Esophagus muscularis mucosa (tissue), 4 donors: ENCODE measurements around the gene PTPRK. TPM values are rescaled to one million over a fixed set of nuclear protein-coding genes. Genes with fewer than 3 reads are reported as not detected.

ENCODE experiments used
- DNase-seq: peaks from one replicate; pipeline ENCODE4 v3.0.0-alpha.2; 2017; ENCODE audit errors: extremely low spot score
- H3K27ac ChIP-seq, 4 donors: fragments of 200-600 bp; sonication (generic); replicated peaks in 1 of 4; 1 replicate in 3 of 4; 2 replicates in 1 of 4; pipeline ENCODE4 v1.5.1; 2016 to 2019; ENCODE audit warnings: mild to moderate bottlenecking in 1 of 4
- H3K27me3 ChIP-seq, 4 donors: fragments of 200-600 bp; sonication (generic); one replicate each; pipeline versions ENCODE4 v1.5.1 to v1.6.0; 2016 to 2019
- H3K36me3 ChIP-seq, 4 donors: fragments of 200-600 bp; sonication (generic); one replicate each; pipeline ENCODE4 v1.5.1; 2016 to 2019
- H3K4me1 ChIP-seq, 4 donors: fragments of 200-600 bp; sonication (generic); one replicate each; pipeline ENCODE4 v1.5.1; 2016 to 2019
- H3K4me3 ChIP-seq, 4 donors: fragments of 200-600 bp; sonication (generic); 1 replicate in 2 of 4; 2 replicates in 2 of 4; pipeline ENCODE4 v1.5.1; 2016 to 2019; ENCODE audit warnings: mild to moderate bottlenecking in 4 of 4, moderate library complexity in 1 of 4
- H3K9me3 ChIP-seq, 4 donors: fragments of 200-600 bp; sonication (generic); 1 replicate in 3 of 4; 2 replicates in 1 of 4; pipeline ENCODE4 v1.5.1; 2016 to 2019
- CTCF ChIP-seq, 3 experiments: fragments of 200-600 bp in 2 of 3; fragments of 450-650 bp in 1 of 3; sonication (generic) in 2 of 3; IDR thresholded peaks; one replicate each; pipeline ENCODE4 v1.5.1; 2017 to 2019; ENCODE audit warnings: antibody characterized with exemption in 3 of 3, mild to moderate bottlenecking in 2 of 3, moderate library complexity in 1 of 3
- EP300 ChIP-seq: sonication (generic); formaldehyde crosslinking; IDR thresholded peaks from one replicate; pipeline ENCODE4 v1.6.1; 2017; ENCODE audit warnings: antibody characterized with exemption
- POLR2A ChIP-seq: fragments of 450-650 bp; IDR thresholded peaks from one replicate; pipeline ENCODE4 v1.6.1; 2017; ENCODE audit warnings: antibody characterized with exemption, moderate library complexity, mild to moderate bottlenecking, low read depth
- POLR2AphosphoS5 ChIP-seq, 2 donors: sonication (generic); formaldehyde crosslinking; IDR thresholded peaks; one replicate each; pipeline ENCODE4 v1.6.1; 2017; ENCODE audit warnings: antibody characterized with exemption in 2 of 2
- WGBS: methylation state at CpG from one replicate; pipeline ENCODE4 v1.1.5; 2018; 5-methylcytosine and 5-hydroxymethylcytosine counted together
- intact Hi-C: fragments of 100-400 bp; cut with DNase I; formaldehyde crosslinking; loops from one replicate; pipeline ENCODE4 v1.15.1; 2023
- total RNA-seq, 4 donors: library from RNA; depleted of rRNA; stranded (reverse); fragments of >200 nt; gene quantifications; one replicate each; pipeline versions ENCODE4 v1.1.0 to v1.2.1, GENCODE V29; 2016

Gene PTPRK
- total RNA-seq, 4 donors from 2014 or later = 36.8 to 53.1 (median 43.8) TPM

GRCh38 chr6:128121190-128121589 is 399.2 kb downstream of the PTPRK start:
- H3K27me3 ChIP-seq = no peaks in the 10 kb centered on the region
- intact Hi-C loops = no loop called here
- H3K9me3 ChIP-seq = no peaks in the 10 kb centered on the region
- H3K4me1 ChIP-seq = no peaks in the 10 kb centered on the region
- H3K27ac ChIP-seq = no peak overlapping the region
- H3K36me3 ChIP-seq = no peaks in the 10 kb centered on the region
- TF ChIP-seq EP300 = no peak
- no peak for TF ChIP-seq POLR2AphosphoS5 (IDR thresholded peaks at IDR 0.05)
- TF ChIP-seq CTCF (IDR thresholded peaks at IDR 0.05) = no peak
- TF ChIP-seq POLR2A = no peak
- no peak for DNase-seq
- H3K4me3 ChIP-seq = no peak overlapping the region

- H3K9me3 ChIP-seq = no peaks in the 10 kb centered on the region
- no peaks in the 10 kb centered on the region for H3K4me1 ChIP-seq
- no peak overlapping the region for H3K27ac ChIP-seq
- intact Hi-C loops = no loop called here
- no peaks in the 10 kb centered on the region for H3K36me3 ChIP-seq
- no peak for DNase-seq
- H3K4me3 ChIP-seq = no peak overlapping the region
- no peak for TF ChIP-seq POLR2AphosphoS5 (IDR thresholded peaks at IDR 0.05)
- TF ChIP-seq EP300 = no peak
- TF ChIP-seq POLR2A = no peak
- no peaks in the 10 kb centered on the region for H3K27me3 ChIP-seq
Measured at GRCh38 chr6:128118401-128118800, 402.0 kb downstream of the PTPRK start.

- intact Hi-C loops = no loop called here
- Histone ChIP-seq H3K27ac (no peak overlapping the region), H3K36me3 (no peaks in the 10 kb centered on the region), H3K4me1 (peaks cover 0 to 4% (median under 1%) of the 10 kb centered on the region in 4 donors), H3K4me3 (no peak overlapping the region), H3K27me3 (no peaks in the 10 kb centered on the region), H3K9me3 (no peaks in the 10 kb centered on the region)
- 97% methylated on average over 3 of the region's 3 CpGs for WGBS
- TF ChIP-seq CTCF (IDR thresholded peaks at IDR 0.05) (no peak), POLR2A (no peak)
- no peak for DNase-seq
Measured at GRCh38 chr6:128117916-128118315, 402.5 kb downstream of the PTPRK start.

GRCh38 chr6:128114164-128114563 is 406.2 kb downstream of the PTPRK start:
- TF ChIP-seq POLR2A = no peak
- TF ChIP-seq CTCF (IDR thresholded peaks at IDR 0.05) = no peak
- TF ChIP-seq POLR2AphosphoS5 (IDR thresholded peaks at IDR 0.05) = no peak
- TF ChIP-seq EP300 = no peak
- Histone ChIP-seq H3K27me3 (no peaks in the 10 kb centered on the region), H3K36me3 (no peaks in the 10 kb centered on the region), H3K9me3 (no peaks in the 10 kb centered on the region), H3K27ac (no peak overlapping the region), H3K4me3 (no peak overlapping the region), H3K4me1 (peaks cover 11 to 25% (median 23%) of the 10 kb centered on the region in 4 donors)
- WGBS = 98% methylated on average over 5 of the region's 5 CpGs
- intact Hi-C loops = no loop called here
- DNase-seq = no peak

GRCh38 chr6:128112494-128112893 is 407.9 kb downstream of the PTPRK start:
- WGBS = 30% methylated on average over 2 of the region's 2 CpGs
- DNase-seq = no peak
- TF ChIP-seq POLR2A (no peak), POLR2AphosphoS5 (IDR thresholded peaks at IDR 0.05) (no peak), EP300 (no peak), CTCF (IDR thresholded peaks at IDR 0.05) (no peak)
- Histone ChIP-seq H3K4me1 (peaks cover 11 to 29% (median 23%) of the 10 kb centered on the region in 4 donors), H3K4me3 (peak overlapping the region; percentile 30 to 38 (median 35)), H3K27ac (peak overlapping the region in 1 of 4 donors; percentile 32), H3K9me3 (no peaks in the 10 kb centered on the region), H3K27me3 (no peaks in the 10 kb centered on the region), H3K36me3 (no peaks in the 10 kb centered on the region)
- intact Hi-C loops = no loop called here
